Astrocyte of the cerebellum (primary cell): Measurements from ENCODE around the gene NR4A1.

Source experiments
- DNase-seq: peaks from one replicate; pipeline ENCODE4 v3.0.0-alpha.2; 2011; ENCODE audit warnings: low read depth
- H3K4me3 ChIP-seq: 2 replicates; pipeline ENCODE4 v1.5.1; 2011; ENCODE audit warnings: mild to moderate bottlenecking, low read depth, low read length, moderate library complexity
- CTCF ChIP-seq: IDR thresholded peaks from 2 replicates; pipeline ENCODE4 v1.5.1; 2012; ENCODE audit warnings: low read length, low read depth, moderate library complexity, mild to moderate bottlenecking; ENCODE audit errors: missing control alignments
- in situ Hi-C: cut with HindIII; loops from 2 replicates; pipeline ENCODE4 v1.10.0; 2017; ENCODE audit warnings: low sequenced_read_pairs

The NR4A1 gene

GRCh38 chr12:52020539-52021336 is 30.5 kb upstream of the NR4A1 start:
- TF ChIP-seq CTCF, result peak; percentile 80
- no peak overlapping the region for H3K4me3 ChIP-seq
- DNase-seq, result no peak
- in situ Hi-C loops, result loop anchor here (5.0 kb wide), 1 partner anchor 97 kb away; no protein-coding TSS in a partner anchor

GRCh38 chr12:52022841-52023181 is 28.4 kb upstream of the NR4A1 start:
- in situ Hi-C loops, result loop anchor here (5.0 kb wide), 1 partner anchor 94 kb away; no protein-coding TSS in a partner anchor

GRCh38 chr12:52023182-52023975 is 27.9 kb upstream of the NR4A1 start:
- in situ Hi-C loops, result loop anchor here (5.0 kb wide), 1 partner anchor 94 kb away; no protein-coding TSS in a partner anchor
- DNase-seq, result no peak
- H3K4me3 ChIP-seq, result peak overlapping the region; percentile 43
- TF ChIP-seq CTCF, result peak; percentile 90

More at GRCh38 chr12:52022841-52023181, 28.4 kb upstream of the NR4A1 start:
- no peak for TF ChIP-seq CTCF
- H3K4me3 ChIP-seq, result peak overlapping the region; percentile 43
- DNase-seq, result no peak

GRCh38 chr12:52023976-52024688 is 27.1 kb upstream of the NR4A1 start:
- no peak for TF ChIP-seq CTCF
- peak overlapping the region; percentile 43 for H3K4me3 ChIP-seq
- no peak for DNase-seq
- in situ Hi-C loops, result loop anchor here (5.0 kb wide), 1 partner anchor 93 kb away; no protein-coding TSS in a partner anchor

GRCh38 chr12:52024845-52025230 is 26.4 kb upstream of the NR4A1 start:
- no peak for DNase-seq
- in situ Hi-C loops, result loop anchor here (5.0 kb wide), 1 partner anchor 92 kb away; no protein-coding TSS in a partner anchor
- TF ChIP-seq CTCF, result no peak
- no peak overlapping the region for H3K4me3 ChIP-seq

GRCh38 chr12:52026263-52026662 is 25.0 kb upstream of the NR4A1 start:
- DNase-seq, result no peak
- TF ChIP-seq CTCF, result no peak
- in situ Hi-C loops, result no loop called here
- no peak overlapping the region for H3K4me3 ChIP-seq
